Neural progenitor cell (in vitro differentiated cells): ENCODE data around the gene NEO1. TPM values are rescaled to one million over a fixed set of nuclear protein-coding genes. Genes with fewer than 3 reads are reported as not detected.

Experiments
- DNase-seq: peaks from one replicate; pipeline ENCODE4 v3.0.0-alpha.2; 2016; ENCODE audit warnings: low spot score
- H2AFZ ChIP-seq: fragments of 200-600 bp; sonication (generic); replicated peaks from 2 replicates; pipeline ENCODE4 v1.6.1; 2016; ENCODE audit warnings: antibody characterized with exemption
- H3F3A ChIP-seq: fragments of 200-600 bp; sonication (generic); 2 replicates; pipeline ENCODE4 v1.6.1; 2016; ENCODE audit warnings: antibody characterized with exemption, low read depth
- H3K27ac ChIP-seq: fragments of 200-600 bp; sonication (generic); 2 replicates; pipeline ENCODE4 v1.5.1; 2016; ENCODE audit warnings: mild to moderate bottlenecking
- H3K27me3 ChIP-seq: fragments of 200-600 bp; sonication (generic); 2 replicates; pipeline ENCODE4 v1.6.1; 2016; ENCODE audit warnings: mild to moderate bottlenecking, moderate library complexity
- H3K36me3 ChIP-seq: fragments of 200-600 bp; sonication (generic); 2 replicates; pipeline ENCODE4 v1.5.1; 2016
- H3K4me1 ChIP-seq: fragments of 200-600 bp; sonication (generic); 2 replicates; pipeline ENCODE4 v1.6.1; 2016; ENCODE audit warnings: mixed run types
- H3K4me2 ChIP-seq: fragments of 200-600 bp; sonication (generic); 2 replicates; pipeline ENCODE4 v1.6.1; 2016
- H3K4me3 ChIP-seq: fragments of 200-600 bp; sonication (generic); 2 replicates; pipeline ENCODE4 v1.5.1; 2016
- H3K79me2 ChIP-seq: fragments of 200-600 bp; sonication (generic); 2 replicates; pipeline ENCODE4 v1.6.1; 2016; ENCODE audit warnings: low read depth
- H3K9ac ChIP-seq: fragments of 200-600 bp; sonication (generic); 2 replicates; pipeline ENCODE4 v1.6.1; 2016
- H3K9me3 ChIP-seq: fragments of 200-600 bp; sonication (generic); 2 replicates; pipeline ENCODE4 v1.5.1; 2016; ENCODE audit warnings: low read depth
- H4K20me1 ChIP-seq: fragments of 200-600 bp; sonication (generic); 2 replicates; pipeline ENCODE4 v1.6.1; 2016; ENCODE audit warnings: low read depth
- H3K27ac Mint-ChIP-seq: 3 replicates; pipeline ENCODE4 v1.8.0; 2021; ENCODE audit warnings: mixed read lengths
- H3K27me3 Mint-ChIP-seq: 2 replicates; pipeline ENCODE4 v1.8.0; 2022; ENCODE audit warnings: low read depth, mild to moderate bottlenecking, inconsistent platforms, moderate library complexity, mixed read lengths; ENCODE audit not compliant: insufficient read depth
- H3K36me3 Mint-ChIP-seq: 3 replicates; pipeline ENCODE4 v1.8.0; 2021; ENCODE audit warnings: mixed read lengths
- H3K4me1 Mint-ChIP-seq: 3 replicates; pipeline ENCODE4 v1.8.0; 2021; ENCODE audit warnings: mixed read lengths
- H3K4me3 Mint-ChIP-seq: 3 replicates; pipeline ENCODE4 v1.8.0; 2021; ENCODE audit warnings: mild to moderate bottlenecking, moderate library complexity, mixed read lengths
- H3K9me3 Mint-ChIP-seq: 3 replicates; pipeline ENCODE4 v1.8.0; 2020; ENCODE audit warnings: mixed read lengths
- CTCF ChIP-seq: fragments of 200-600 bp; sonication (generic); IDR thresholded peaks from 2 replicates; pipeline ENCODE4 v1.5.1; 2017; ENCODE audit warnings: antibody characterized with exemption, mild to moderate bottlenecking
- EZH2 ChIP-seq: fragments of 200-600 bp; sonication (generic); IDR thresholded peaks from 2 replicates; pipeline ENCODE4 v1.6.1; 2017; ENCODE audit warnings: antibody characterized with exemption, mild to moderate bottlenecking, moderate library complexity
- EZH2phosphoT487 ChIP-seq: fragments of 200-600 bp; sonication (generic); IDR thresholded peaks from 2 replicates; pipeline ENCODE4 v1.6.1; 2017; ENCODE audit warnings: antibody characterized with exemption
- total RNA-seq: library from RNA; depleted of rRNA; stranded (reverse); fragments of >200 nt; gene quantifications from 2 replicates; pipeline ENCODE4 v1.2.3, GENCODE V29; 2015; ENCODE audit warnings: low replicate concordance

Gene NEO1
- total RNA-seq, 1 donor from 2014 or later, result 77.9 TPM

DNA sequence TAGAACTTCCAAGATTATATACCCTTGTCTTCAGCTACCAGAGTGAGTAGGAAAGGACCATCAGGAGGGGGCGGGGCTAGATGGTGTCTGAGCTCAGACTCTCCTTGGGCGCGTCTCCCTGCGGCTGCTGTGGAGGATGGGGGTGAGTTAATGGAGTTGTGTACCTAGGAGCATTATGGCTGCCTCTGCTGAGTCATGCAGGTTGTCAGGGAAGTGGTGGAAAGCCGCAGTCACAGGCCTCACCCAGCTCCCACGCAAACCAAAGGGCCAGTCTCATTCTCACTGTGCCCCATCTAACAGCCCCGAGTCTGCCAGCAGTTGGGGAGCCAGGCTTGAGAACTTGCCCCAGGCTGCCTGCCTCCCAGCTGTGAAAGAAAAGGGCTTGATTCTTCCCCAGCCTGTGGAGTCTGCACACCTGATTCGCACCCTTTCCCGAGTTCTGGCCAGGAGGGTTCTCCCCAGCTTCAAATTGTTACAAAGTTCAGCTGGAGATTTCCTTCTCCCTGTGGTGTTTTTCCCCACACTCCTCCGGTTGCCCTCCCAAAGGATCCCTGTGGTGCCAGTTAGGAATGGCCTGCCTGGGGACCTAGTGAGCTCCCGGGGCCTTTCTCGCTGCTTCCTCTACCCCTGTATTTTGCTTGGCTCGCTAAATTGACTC lies 173.2 kb downstream of the NEO1 start:
- no peak overlapping the region for H3K4me3 ChIP-seq
- H3K36me3 ChIP-seq, result peaks cover 3% of the 10 kb centered on the region
- peaks cover 6% of the 10 kb centered on the region for H3K9me3 ChIP-seq
- Mint-ChIP-seq H3K27ac (peak overlapping the region; percentile 72), H3K4me3 (no peak overlapping the region), H3K4me1 (peaks cover 10% of the 10 kb centered on the region), H3K36me3 (peaks cover 38% of the 10 kb centered on the region), H3K27me3 (no peaks in the 10 kb centered on the region), H3K9me3 (peaks cover 32% of the 10 kb centered on the region)
- no peaks in the 10 kb centered on the region for H4K20me1 ChIP-seq
- peaks cover 12% of the 10 kb centered on the region for H3K4me1 ChIP-seq
- no peak overlapping the region for H3K27ac ChIP-seq
- H2AFZ ChIP-seq, result no peak overlapping the region
- TF ChIP-seq EZH2, result no peak
- no peak for TF ChIP-seq CTCF
- TF ChIP-seq EZH2phosphoT487, result no peak
- peaks cover 4% of the 10 kb centered on the region for H3K79me2 ChIP-seq
- no peaks in the 10 kb centered on the region for H3K27me3 ChIP-seq
- peak; percentile 3 for DNase-seq
- H3F3A ChIP-seq, result no peaks in the 10 kb centered on the region
- no peak overlapping the region for H3K4me2 ChIP-seq
- no peak overlapping the region for H3K9ac ChIP-seq

GRCh38 chr15:73226093-73226814 lies 174.0 kb downstream of the NEO1 start:
- DNase-seq, result no peak
- Histone ChIP-seq H3K4me1 (peaks cover 12% of the 10 kb centered on the region), H3K9me3 (peaks cover 6% of the 10 kb centered on the region), H3K36me3 (peaks cover 3% of the 10 kb centered on the region), H3K79me2 (peaks cover 4% of the 10 kb centered on the region), H3K4me3 (no peak overlapping the region), H3K4me2 (no peak overlapping the region), H3K27ac (no peak overlapping the region), H3K9ac (no peak overlapping the region), H4K20me1 (no peaks in the 10 kb centered on the region), H3F3A (no peaks in the 10 kb centered on the region), H2AFZ (no peak overlapping the region), H3K27me3 (no peaks in the 10 kb centered on the region)
- TF ChIP-seq EZH2 (no peak), CTCF (no peak), EZH2phosphoT487 (no peak)
- peaks cover 36% of the 10 kb centered on the region for H3K36me3 Mint-ChIP-seq
- H3K4me1 Mint-ChIP-seq, result peaks cover 10% of the 10 kb centered on the region
- H3K27me3 Mint-ChIP-seq, result no peaks in the 10 kb centered on the region
- H3K9me3 Mint-ChIP-seq, result peaks cover 31% of the 10 kb centered on the region
- H3K4me3 Mint-ChIP-seq, result no peak overlapping the region
- H3K27ac Mint-ChIP-seq, result peak overlapping the region; percentile 72

DNA sequence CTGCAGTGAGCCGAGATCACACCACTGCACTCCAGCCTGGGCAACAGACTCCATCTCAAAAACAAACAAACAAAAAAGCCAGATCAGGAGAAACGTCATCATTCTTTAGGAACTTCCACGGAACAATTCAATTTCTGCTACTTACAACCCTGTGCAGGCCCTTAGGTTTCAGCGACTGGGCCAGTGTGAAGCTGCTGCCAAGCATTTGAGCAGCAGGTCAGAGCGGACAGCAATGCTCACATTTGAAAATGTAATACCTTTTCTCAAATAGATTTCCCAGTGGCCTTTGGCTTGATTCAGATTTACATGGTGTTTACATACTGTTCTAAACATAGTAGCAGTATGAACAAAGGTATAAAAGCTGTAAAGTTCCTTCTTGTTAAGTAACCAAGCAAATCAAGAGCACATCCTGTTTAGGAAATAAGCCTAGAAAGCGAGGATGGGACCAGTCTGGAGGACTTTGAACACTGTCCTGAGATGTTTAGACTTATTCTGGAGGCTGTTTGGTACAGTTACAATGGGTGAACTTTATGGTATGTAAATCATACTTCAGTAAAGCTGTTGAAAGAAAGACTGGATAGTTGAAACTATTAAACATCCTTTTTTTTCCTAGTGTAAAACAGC lies 175.3 kb downstream of the NEO1 start:
- Histone ChIP-seq H3K9ac (no peak overlapping the region), H3K36me3 (peaks cover under 1% of the 10 kb centered on the region), H4K20me1 (no peaks in the 10 kb centered on the region), H3K4me2 (no peak overlapping the region), H3K27ac (peak overlapping the region; percentile 23), H3F3A (no peaks in the 10 kb centered on the region), H3K4me1 (peaks cover 12% of the 10 kb centered on the region), H3K27me3 (no peaks in the 10 kb centered on the region), H2AFZ (no peak overlapping the region), H3K4me3 (no peak overlapping the region), H3K9me3 (peaks cover 3% of the 10 kb centered on the region), H3K79me2 (peaks cover 4% of the 10 kb centered on the region)
- Mint-ChIP-seq H3K4me3 (no peak overlapping the region), H3K36me3 (peaks cover 33% of the 10 kb centered on the region), H3K4me1 (peaks cover 10% of the 10 kb centered on the region), H3K27ac (no peak overlapping the region), H3K9me3 (peaks cover 26% of the 10 kb centered on the region), H3K27me3 (no peaks in the 10 kb centered on the region)
- no peak for DNase-seq
- TF ChIP-seq EZH2, result no peak
- no peak for TF ChIP-seq EZH2phosphoT487
- TF ChIP-seq CTCF, result no peak
